ENCODE measurements around the gene TRIP10. TPM values are rescaled to one million over a fixed set of nuclear protein-coding genes. Genes with fewer than 3 reads are reported as not detected.
"Not testable (repeated sequence)": the region's sequence is repeated elsewhere in the genome, so short reads cannot be mapped to it uniquely, and the experiment has no call there.

Gene TRIP10
- total and polyA plus RNA-seq, 8 donors = 30.1 to 111 (median 66.8) TPM

GRCh38 chr19:6768236-6768785, 28.8 kb downstream of the TRIP10 start:
- intact Hi-C loops (cut with DNase I; ENCODE audit: low total_unique reads) = no loop called here
- Histone ChIP-seq H3K4me3 (peak overlapping the region in 1 of 4 donors; percentile 58), H3K4me1 (peaks cover 0 to 33% (median 28%) of the 10 kb centered on the region in 4 donors), H3K27me3 (peaks cover 0 to 33% (median 0%) of the 10 kb centered on the region in 3 donors), H3K27ac (peak overlapping the region; percentile 6 to 91 (median 87)), H3K9me3 (no peaks in the 10 kb centered on the region), H3K36me3 (peaks cover 0 to 1% (median 0%) of the 10 kb centered on the region in 4 donors)
- DNase-seq = no peak
- TF ChIP-seq EP300 (IDR thresholded peaks at IDR 0.05) = no peak
- no peak for TF ChIP-seq POLR2A (IDR thresholded peaks at IDR 0.05)
- TF ChIP-seq POLR2AphosphoS5 (IDR thresholded peaks at IDR 0.05) = no peak
- TF ChIP-seq CTCF (IDR thresholded peaks at IDR 0.05) = no peak
- WGBS, 5 donors = 44 to 58% (median 54%) methylated on average over 8 of the region's 8 CpGs

- Histone ChIP-seq H3K27me3 (peaks cover 0 to 33% (median 0%) of the 10 kb centered on the region in 3 donors), H3K36me3 (no peaks in the 10 kb centered on the region), H3K4me3 (no peak overlapping the region), H3K4me1 (peaks cover 0 to 33% (median 28%) of the 10 kb centered on the region in 4 donors), H3K9me3 (no peaks in the 10 kb centered on the region), H3K27ac (peak overlapping the region in 1 of 5 donors; percentile 89)
- WGBS, 5 donors = 49 to 60% (median 55%) methylated on average over 11 of the region's 11 CpGs
- peak in 1 of 2 donors; percentile 49 for DNase-seq
- no peak for TF ChIP-seq POLR2A (IDR thresholded peaks at IDR 0.05)
- TF ChIP-seq EP300 (IDR thresholded peaks at IDR 0.05) = no peak
- no peak for TF ChIP-seq POLR2AphosphoS5 (IDR thresholded peaks at IDR 0.05)
- TF ChIP-seq CTCF (IDR thresholded peaks at IDR 0.05) = peak in 2 of 7 experiments; percentile 15 to 21
- intact Hi-C loops (cut with DNase I; ENCODE audit: low total_unique reads) = no loop called here
Measured at GRCh38 chr19:6769006-6769619, 29.6 kb downstream of the TRIP10 start.

DNA sequence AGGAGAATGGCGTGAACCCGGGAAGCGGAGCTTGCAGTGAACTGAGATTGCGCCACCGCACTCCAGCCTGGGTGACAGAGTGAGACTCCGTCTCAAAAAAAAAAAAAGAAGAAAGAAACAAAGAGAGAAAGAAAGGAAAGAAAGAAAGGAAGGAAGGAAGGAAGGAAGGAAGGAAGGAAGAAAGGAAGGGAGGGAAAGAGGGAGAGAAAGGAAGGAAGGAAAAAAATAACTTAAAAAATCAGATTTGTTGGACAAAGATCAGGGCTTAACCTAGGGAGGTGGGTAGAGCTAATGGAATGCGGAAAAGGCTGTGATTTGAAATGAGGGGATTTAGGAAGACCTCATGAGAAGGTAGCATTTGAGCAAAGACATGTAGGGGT, 32.2 kb downstream of the TRIP10 start:
- H3K36me3 ChIP-seq; DNase-seq; intact Hi-C loops (cut with DNase I; ENCODE audit: low total_unique reads); H3K9me3 ChIP-seq; H3K4me3 ChIP-seq: not testable (repeated sequence)
- Histone ChIP-seq H3K27ac (peak overlapping the region in 2 of 5 donors; percentile 71 to 87), H3K4me1 (peaks cover 0 to 35% (median 12%) of the 10 kb centered on the region in 4 donors), H3K27me3 (peaks cover 0 to 15% (median 0%) of the 10 kb centered on the region in 3 donors)
- 79 to 94% (median 90%) methylated on average over 7 of the region's 7 CpGs for WGBS, 5 donors

GRCh38 chr19:6772028-6772865, 32.8 kb downstream of the TRIP10 start, which contains the start of gene VAV1:
Gene VAV1, plus strand, starts transcription at chr19:6772708. Its CDS starts 100 bp downstream, at chr19:6772808.
- peaks cover 0 to 9% (median 0%) of the 10 kb centered on the region in 3 donors for H3K27me3 ChIP-seq
- TF ChIP-seq POLR2AphosphoS5 (IDR thresholded peaks at IDR 0.05) = peak in 2 of 3 donors; percentile 23 to 41
- no peak for TF ChIP-seq EP300 (IDR thresholded peaks at IDR 0.05)
- no peaks in the 10 kb centered on the region for H3K9me3 ChIP-seq
- H3K36me3 ChIP-seq = no peaks in the 10 kb centered on the region
- peak within 1 kb of the TSS in 4 of 5 donors; percentile 46 to 87 (median 64) for H3K27ac ChIP-seq
- DNase-seq = peak; percentile 63 to 75
- WGBS, 5 donors = 45 to 53% (median 47%) methylated on average over 13 to 25 of the region's 25 CpGs
- H3K4me3 ChIP-seq = peak within 1 kb of the TSS; percentile 39 to 60 (median 48)
- intact Hi-C loops (cut with DNase I; ENCODE audit: low total_unique reads) = no loop called here
- peaks cover 0 to 29% (median 7%) of the 10 kb centered on the region in 4 donors for H3K4me1 ChIP-seq

DNA sequence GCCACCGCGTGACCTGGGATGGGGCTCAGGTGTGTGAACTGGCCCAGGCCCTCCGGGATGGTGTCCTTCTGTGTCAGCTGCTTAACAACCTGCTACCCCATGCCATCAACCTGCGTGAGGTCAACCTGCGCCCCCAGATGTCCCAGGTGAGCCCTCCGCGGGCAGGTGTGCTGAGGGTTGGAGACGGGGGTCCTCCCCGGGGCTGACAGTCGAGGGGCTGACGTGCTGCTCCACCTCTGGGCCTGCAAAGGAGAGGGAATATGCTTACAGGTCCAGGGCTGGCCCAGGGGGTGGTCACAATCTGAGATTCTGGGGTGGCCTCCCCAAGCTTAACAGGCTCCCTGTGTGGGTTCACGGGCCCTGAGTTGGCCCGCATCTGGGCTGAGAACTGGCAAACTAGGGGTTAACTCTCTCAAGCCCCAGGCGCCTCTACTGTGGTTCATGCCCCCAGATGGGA, 33.4 kb downstream of the TRIP10 start:
- intact Hi-C loops (cut with DNase I; ENCODE audit: low total_unique reads) = no loop called here
- no peak for DNase-seq
- whole genome bisulfite sequencing, 5 donors = 47 to 80% (median 65%) methylated on average over 1 to 14 of the region's 14 CpGs
- peaks cover 0 to 22% (median under 1%) of the 10 kb centered on the region in 4 donors for H3K4me1 ChIP-seq
- H3K27ac ChIP-seq = peak overlapping the region in 4 of 5 donors; percentile 46 to 87 (median 64)
- H3K4me3 ChIP-seq = peak overlapping the region; percentile 39 to 60 (median 48)
- TF ChIP-seq EP300 (IDR thresholded peaks at IDR 0.05) = no peak
- no peak for TF ChIP-seq CTCF (IDR thresholded peaks at IDR 0.05)
- TF ChIP-seq POLR2AphosphoS5 (IDR thresholded peaks at IDR 0.05) = no peak
- TF ChIP-seq POLR2A (IDR thresholded peaks at IDR 0.05) = no peak
- H3K9me3 ChIP-seq = no peaks in the 10 kb centered on the region
- no peaks in the 10 kb centered on the region for H3K36me3 ChIP-seq
- peaks cover 0 to 3% (median 0%) of the 10 kb centered on the region in 3 donors for H3K27me3 ChIP-seq
